CD4-positive, alpha-beta T cell (primary cell): ENCODE measurements around the gene MAPKAP1. TPM values are rescaled to one million over a fixed set of nuclear protein-coding genes. Genes with fewer than 3 reads are reported as not detected.
"Not testable (repeated sequence)": the region's sequence is repeated elsewhere in the genome, so short reads cannot be mapped to it uniquely, and the experiment has no call there.

Experiments used
- ATAC-seq: fragments of 200-7000 bp; cut with Tn5 transposase; one replicate; pipeline ENCODE4 v1.10.0; 2022; ENCODE audit warnings: mild to moderate bottlenecking; ENCODE audit not compliant: poor library complexity
- CTCF ChIA-PET: fragments of 350-600 bp; sonication (Branson Sonifier 250); formaldehyde crosslinking; loops from one replicate; lab custom pipeline; 2021; ENCODE audit warnings: antibody characterized with exemption, inconsistent platforms; lab: Charles Lee
- POLR2A ChIA-PET: fragments of 350-600 bp; sonication (Branson Sonifier 250); formaldehyde crosslinking; loops from one replicate; lab custom pipeline; 2021; ENCODE audit warnings: antibody characterized with exemption, inconsistent platforms; lab: Charles Lee
- DNase-seq, 14 experiments: peaks; one replicate each; pipeline ENCODE4 v3.0.0-alpha.2; 2013 to 2020; ENCODE audit warnings: mixed read lengths in 2 of 14
- H3K27ac ChIP-seq, 2 donors: one replicate each; pipeline versions ENCODE4 v1.5.1 to v1.7.0; 2013; ENCODE audit warnings: low read length in 2 of 2, low read depth in 1 of 2, mild to moderate bottlenecking in 1 of 2
- H3K27me3 ChIP-seq, 2 experiments: 1 replicate in 1 of 2; 2 replicates in 1 of 2; pipeline versions ENCODE4 v1.6.1 to v1.7.0; 2013; ENCODE audit warnings: low read length in 2 of 2, control low read depth in 1 of 2, mild to moderate bottlenecking in 1 of 2, moderate library complexity in 1 of 2; ENCODE audit not compliant: insufficient read depth in 2 of 2, control insufficient read depth in 1 of 2
- H3K36me3 ChIP-seq: one replicate; pipeline ENCODE4 v1.6.1; 2013; ENCODE audit warnings: low read length, control low read depth; ENCODE audit not compliant: insufficient read depth
- H3K4me1 ChIP-seq: one replicate; pipeline ENCODE4 v1.6.1; 2013; ENCODE audit warnings: low read length, control low read depth; ENCODE audit not compliant: insufficient read depth
- H3K4me3 ChIP-seq: one replicate; pipeline ENCODE4 v1.5.1; 2013; ENCODE audit warnings: mild to moderate bottlenecking, low read length, moderate library complexity
- H3K9me3 ChIP-seq, 2 experiments: 1 replicate in 1 of 2; 2 replicates in 1 of 2; pipeline versions ENCODE4 v1.6.1 to v1.7.0; 2013; ENCODE audit warnings: low read length in 2 of 2, mild to moderate bottlenecking in 2 of 2, control low read depth in 1 of 2, moderate library complexity in 1 of 2; ENCODE audit not compliant: control insufficient read depth in 1 of 2, insufficient read depth in 1 of 2
- H3K27ac Mint-ChIP-seq: one replicate; pipeline ENCODE4 v1.8.0; 2020; ENCODE audit warnings: mixed read lengths
- H3K27me3 Mint-ChIP-seq: one replicate; pipeline ENCODE4 v1.8.0; 2021; ENCODE audit warnings: mixed read lengths
- H3K36me3 Mint-ChIP-seq: one replicate; pipeline ENCODE4 v1.8.0; 2021; ENCODE audit warnings: low read depth, mixed read lengths
- H3K4me1 Mint-ChIP-seq: one replicate; pipeline ENCODE4 v1.8.0; 2021; ENCODE audit warnings: low read depth, mixed read lengths
- H3K4me3 Mint-ChIP-seq: one replicate; pipeline ENCODE4 v1.8.0; 2020; ENCODE audit warnings: mild to moderate bottlenecking, mixed read lengths
- H3K9me3 Mint-ChIP-seq: one replicate; pipeline ENCODE4 v1.8.0; 2020; ENCODE audit warnings: mixed read lengths
- CTCF ChIP-seq: fragments of 200-600 bp; IDR thresholded peaks from one replicate; pipeline ENCODE4 v1.8.0; 2022; ENCODE audit warnings: antibody characterized with exemption, mild to moderate bottlenecking
- intact Hi-C, 2 experiments: fragments of 100-400 bp; cut with DNase I in 1 of 2; cut with micrococcal nuclease in 1 of 2; formaldehyde crosslinking; loops; one replicate each; pipeline versions ENCODE4 v1.15.1 to v1.9.0; 2023 to 2025; cut with DNase I, micrococcal nuclease
- total RNA-seq, 174 experiments: library from RNA in 2 of 174; stranded (reverse) in 2 of 174; gene quantifications; one replicate each; pipeline ENCODE4 v1.2.3 and lab custom pipeline; 2021 to 2026

MAPKAP1 gene
- total RNA-seq, 2 experiments from 2014 or later: 40.3 to 44.9 TPM

- H3K4me1 Mint-ChIP-seq: peaks cover 54% of the 10 kb centered on the region
- intact Hi-C loops: no loop called here
These were observed 7.1 kb downstream of the MAPKAP1 start for GRCh38 chr9:125699870-125700269.

GRCh38 chr9:125696106-125696647 is 10.8 kb downstream of the MAPKAP1 start:
- no peak overlapping the region for H3K27ac ChIP-seq
- no peak for ATAC-seq
- H3K4me1 ChIP-seq: peaks cover 3% of the 10 kb centered on the region
- intact Hi-C loops: no loop called here
- DNase-seq: no peak
- TF ChIP-seq CTCF: no peak
- Mint-ChIP-seq H3K9me3 (no peaks in the 10 kb centered on the region), H3K27me3 (no peaks in the 10 kb centered on the region), H3K4me3 (no peak overlapping the region), H3K4me1 (peaks cover 29% of the 10 kb centered on the region), H3K27ac (no peak overlapping the region), H3K36me3 (peaks cover 15% of the 10 kb centered on the region)
- H3K4me3 ChIP-seq: no peak overlapping the region
- ChIA-PET POLR2A (no interaction called here), CTCF (no interaction called here)
- H3K9me3 ChIP-seq: no peaks in the 10 kb centered on the region
- no peaks in the 10 kb centered on the region for H3K36me3 ChIP-seq
- no peaks in the 10 kb centered on the region for H3K27me3 ChIP-seq

More at GRCh38 chr9:125699870-125700269, 7.1 kb downstream of the MAPKAP1 start:
- no peak overlapping the region for H3K27ac Mint-ChIP-seq
- H3K9me3 ChIP-seq: no peaks in the 10 kb centered on the region
- no peak for TF ChIP-seq CTCF
- ATAC-seq (no peak), DNase-seq (no peak)
- peaks cover 18% of the 10 kb centered on the region for H3K36me3 Mint-ChIP-seq
- no peak overlapping the region for H3K4me3 Mint-ChIP-seq
- H3K27ac ChIP-seq: no peak overlapping the region
- CTCF ChIA-PET: no interaction called here
- H3K36me3 ChIP-seq: no peaks in the 10 kb centered on the region
- H3K4me1 ChIP-seq: peaks cover 7% of the 10 kb centered on the region
- no peaks in the 10 kb centered on the region for H3K27me3 ChIP-seq
- no peak overlapping the region for H3K4me3 ChIP-seq
- no peaks in the 10 kb centered on the region for H3K9me3 Mint-ChIP-seq
- POLR2A ChIA-PET: no interaction called here
- no peaks in the 10 kb centered on the region for H3K27me3 Mint-ChIP-seq

DNA sequence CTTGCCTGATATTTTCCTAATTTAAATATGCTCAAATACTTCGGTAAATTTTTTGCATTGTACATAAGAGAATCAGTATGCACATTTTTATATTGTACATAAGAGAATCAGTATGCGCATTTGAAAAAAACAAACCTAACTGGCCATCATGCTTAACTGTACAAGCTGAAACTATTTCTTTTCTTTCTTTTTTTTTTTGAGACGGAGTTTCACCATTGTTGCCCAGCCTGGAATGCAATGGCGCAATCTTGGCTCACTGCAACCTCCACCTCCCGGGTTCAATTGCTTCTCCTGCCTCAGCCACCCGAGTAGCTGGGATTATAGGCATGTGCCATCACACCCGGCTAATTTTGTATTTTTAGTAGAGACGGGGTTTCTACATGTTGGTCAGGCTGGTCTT is 11.5 kb downstream of the MAPKAP1 start:
- ATAC-seq, POLR2A ChIA-PET, intact Hi-C loops, H3K4me3 Mint-ChIP-seq, H3K4me1 ChIP-seq, CTCF ChIA-PET, H3K27me3 ChIP-seq, H3K27me3 Mint-ChIP-seq, DNase-seq, H3K9me3 Mint-ChIP-seq, H3K27ac Mint-ChIP-seq, H3K9me3 ChIP-seq, H3K4me3 ChIP-seq, H3K36me3 ChIP-seq, H3K27ac ChIP-seq: not testable (repeated sequence)
- peaks cover 18% of the 10 kb centered on the region for H3K36me3 Mint-ChIP-seq
- H3K4me1 Mint-ChIP-seq: peaks cover 31% of the 10 kb centered on the region

DNA sequence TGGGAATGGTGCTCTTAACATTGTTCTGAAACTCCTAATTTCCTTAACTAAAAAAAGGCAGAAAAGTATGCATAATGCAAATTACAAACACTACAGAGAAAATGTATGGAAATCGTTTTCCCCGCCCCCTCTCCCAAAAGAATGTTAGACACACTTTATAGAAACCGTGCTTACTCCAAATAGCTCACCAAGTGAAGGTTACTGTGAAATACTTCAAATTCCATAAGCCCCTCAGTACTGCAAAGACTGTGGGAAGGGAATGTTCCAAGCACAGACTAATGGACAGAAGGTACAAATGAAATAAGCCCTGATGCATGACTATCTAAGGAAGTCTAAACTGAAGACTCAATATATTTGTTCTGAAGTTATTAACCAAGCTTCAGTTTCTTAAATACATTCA is 12.5 kb downstream of the MAPKAP1 start:
- POLR2A ChIA-PET: interaction anchor here (0.6 kb wide), 1 partner anchor 207 kb away, joined by 3 read pairs; no protein-coding TSS in a partner anchor

GRCh38 chr9:125693492-125693891 is 13.5 kb downstream of the MAPKAP1 start:
- H3K4me1 ChIP-seq, H3K27me3 ChIP-seq, H3K27ac ChIP-seq, CTCF ChIA-PET, ATAC-seq, H3K9me3 ChIP-seq, H3K9me3 Mint-ChIP-seq, DNase-seq, H3K27me3 Mint-ChIP-seq, H3K4me3 Mint-ChIP-seq, H3K36me3 ChIP-seq, H3K4me3 ChIP-seq, intact Hi-C loops, H3K27ac Mint-ChIP-seq, POLR2A ChIA-PET: not testable (repeated sequence)
- Mint-ChIP-seq H3K4me1 (peaks cover 25% of the 10 kb centered on the region), H3K36me3 (peaks cover 18% of the 10 kb centered on the region)

More for the DNA sequence above, 12.5 kb downstream of the MAPKAP1 start:
- Mint-ChIP-seq H3K9me3 (no peaks in the 10 kb centered on the region), H3K4me3 (no peak overlapping the region), H3K27ac (no peak overlapping the region), H3K36me3 (peaks cover 18% of the 10 kb centered on the region), H3K4me1 (peaks cover 34% of the 10 kb centered on the region), H3K27me3 (no peaks in the 10 kb centered on the region)
- intact Hi-C loops: no loop called here
- no peaks in the 10 kb centered on the region for H3K36me3 ChIP-seq
- no peaks in the 10 kb centered on the region for H3K4me1 ChIP-seq
- H3K27ac ChIP-seq: no peak overlapping the region
- CTCF ChIA-PET: interaction anchor here (0.6 kb wide), 2 partner anchors 55 to 1068 kb away, joined by 3 read pairs; no protein-coding TSS in a partner anchor
- H3K4me3 ChIP-seq: no peak overlapping the region
- DNase-seq: no peak
- no peak for ATAC-seq
- no peaks in the 10 kb centered on the region for H3K27me3 ChIP-seq
- no peak for TF ChIP-seq CTCF
- H3K9me3 ChIP-seq: no peaks in the 10 kb centered on the region
